Measurements from ENCODE around the gene LAMA2.

DNA sequence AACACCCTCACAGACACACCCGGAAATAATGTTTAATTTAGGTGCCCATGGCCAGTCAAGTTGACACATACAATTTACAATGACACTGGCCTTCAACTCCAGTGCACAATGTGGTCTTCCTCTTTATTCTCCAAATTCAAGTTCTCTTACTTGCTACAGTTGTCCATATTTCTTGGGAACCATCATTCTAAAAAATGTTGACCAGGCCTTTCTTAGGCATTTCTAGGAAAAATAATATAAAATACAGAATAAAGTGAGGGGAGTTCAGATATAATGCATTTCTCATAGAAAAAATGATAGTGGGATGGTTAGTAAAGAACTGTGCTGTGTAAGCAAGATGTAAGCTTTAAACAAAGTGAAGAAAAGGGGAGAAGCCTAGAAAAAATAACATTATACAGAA is 528.2 kb downstream of the LAMA2 start:
- TF ChIP-seq, protein P1, sequence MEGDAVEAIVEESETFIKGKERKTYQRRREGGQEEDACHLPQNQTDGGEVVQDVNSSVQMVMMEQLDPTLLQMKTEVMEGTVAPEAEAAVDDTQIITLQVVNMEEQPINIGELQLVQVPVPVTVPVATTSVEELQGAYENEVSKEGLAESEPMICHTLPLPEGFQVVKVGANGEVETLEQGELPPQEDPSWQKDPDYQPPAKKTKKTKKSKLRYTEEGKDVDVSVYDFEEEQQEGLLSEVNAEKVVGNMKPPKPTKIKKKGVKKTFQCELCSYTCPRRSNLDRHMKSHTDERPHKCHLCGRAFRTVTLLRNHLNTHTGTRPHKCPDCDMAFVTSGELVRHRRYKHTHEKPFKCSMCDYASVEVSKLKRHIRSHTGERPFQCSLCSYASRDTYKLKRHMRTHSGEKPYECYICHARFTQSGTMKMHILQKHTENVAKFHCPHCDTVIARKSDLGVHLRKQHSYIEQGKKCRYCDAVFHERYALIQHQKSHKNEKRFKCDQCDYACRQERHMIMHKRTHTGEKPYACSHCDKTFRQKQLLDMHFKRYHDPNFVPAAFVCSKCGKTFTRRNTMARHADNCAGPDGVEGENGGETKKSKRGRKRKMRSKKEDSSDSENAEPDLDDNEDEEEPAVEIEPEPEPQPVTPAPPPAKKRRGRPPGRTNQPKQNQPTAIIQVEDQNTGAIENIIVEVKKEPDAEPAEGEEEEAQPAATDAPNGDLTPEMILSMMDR (IDR thresholded peaks at IDR 0.05) = no peak
- TF ChIP-seq POLR2A (IDR thresholded peaks at IDR 0.05) = no peak
- no peak for TF ChIP-seq POLR2AphosphoS5 (IDR thresholded peaks at IDR 0.05)
- TF ChIP-seq EP300 (IDR thresholded peaks at IDR 0.05) = no peak

All from suprapubic skin (tissue), 4 donors.